Mesothelial cell of epicardium (in vitro differentiated cells): Measurements from ENCODE around the gene DRGX. TPM values are rescaled to one million over a fixed set of nuclear protein-coding genes. Genes with fewer than 3 reads are reported as not detected.

Experiments used
- DNase-seq, 2 experiments: peaks; one replicate each; pipeline ENCODE4 v3.0.0; 2021; ENCODE audit warnings: low spot score in 2 of 2; ENCODE audit not compliant: unreplicated experiment in 2 of 2
- H3K27ac Mint-ChIP-seq: 2 replicates; pipeline ENCODE4 v1.8.0; 2021; ENCODE audit warnings: mixed read lengths
- H3K27me3 Mint-ChIP-seq: 2 replicates; pipeline ENCODE4 v1.8.0; 2021; ENCODE audit warnings: low read depth, mixed read lengths
- H3K36me3 Mint-ChIP-seq: 2 replicates; pipeline ENCODE4 v1.8.0; 2021; ENCODE audit warnings: mixed read lengths
- H3K4me1 Mint-ChIP-seq: 2 replicates; pipeline ENCODE4 v1.8.0; 2021; ENCODE audit warnings: mixed read lengths
- H3K4me3 Mint-ChIP-seq: 2 replicates; pipeline ENCODE4 v1.8.0; 2021; ENCODE audit warnings: mild to moderate bottlenecking, moderate library complexity, mixed read lengths
- H3K9me3 Mint-ChIP-seq: 2 replicates; pipeline ENCODE4 v1.8.0; 2021; ENCODE audit warnings: mixed read lengths
- CTCF ChIP-seq: fragments of 200-600 bp; sonication (generic); IDR thresholded peaks from one replicate; pipeline ENCODE4 v1.5.0; 2021; ENCODE audit warnings: antibody characterized with exemption; ENCODE audit not compliant: unreplicated experiment
- total RNA-seq: library from RNA; stranded (reverse); gene quantifications from 3 replicates; pipeline ENCODE4 v1.2.1, GENCODE V29; 2021

Gene DRGX
- total RNA-seq, 1 donor from 2014 or later: not detected

DNA sequence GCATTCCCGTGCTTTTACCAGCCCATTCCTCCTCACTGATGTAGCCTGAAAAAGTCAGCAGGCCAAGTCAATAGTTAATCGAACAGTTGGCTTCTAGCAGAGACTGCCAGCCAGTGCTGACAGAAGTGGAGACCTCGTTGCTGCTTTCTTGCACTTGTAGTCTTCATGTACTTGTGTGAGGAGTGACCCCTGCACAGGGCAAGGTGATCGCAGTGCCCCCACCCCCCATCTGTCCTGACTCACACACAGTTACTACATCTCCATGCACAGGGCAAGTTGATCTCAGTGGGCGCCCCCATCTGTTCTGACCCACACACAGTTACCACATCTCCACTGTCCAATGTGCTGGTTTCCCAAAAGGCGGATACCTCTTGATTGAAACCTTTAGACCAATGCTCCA is 62.7 kb downstream of the DRGX start:
- Mint-ChIP-seq H3K9me3 (no peaks in the 10 kb centered on the region), H3K36me3 (no peaks in the 10 kb centered on the region), H3K27ac (no peak overlapping the region), H3K4me1 (no peaks in the 10 kb centered on the region), H3K4me3 (no peak overlapping the region), H3K27me3 (peaks cover 56% of the 10 kb centered on the region)
- TF ChIP-seq CTCF: no peak
- no peak for DNase-seq

DNA sequence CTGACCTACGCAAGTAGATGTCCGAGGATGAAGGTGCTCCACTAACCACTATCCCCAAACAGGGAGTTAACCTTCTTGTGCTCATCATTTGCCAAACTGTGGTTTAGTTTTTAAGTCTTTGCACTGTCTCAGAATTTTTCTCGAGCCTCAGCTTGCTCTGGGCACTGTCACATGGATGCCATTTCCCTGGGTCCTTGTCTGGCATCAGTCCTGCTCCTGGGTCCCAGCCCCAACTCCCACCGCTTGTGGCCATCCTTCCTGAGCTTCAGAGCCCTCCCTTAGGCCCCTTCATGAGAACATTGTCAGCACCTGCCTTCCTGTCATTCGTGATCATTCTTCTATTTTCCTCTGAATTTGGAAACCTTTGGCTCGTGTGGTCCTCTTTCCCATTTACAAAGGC is 63.1 kb downstream of the DRGX start:
- H3K27me3 Mint-ChIP-seq: peaks cover 58% of the 10 kb centered on the region

GRCh38 chr10:49332333-49332732 is 63.6 kb downstream of the DRGX start:
- DNase-seq: no peak

More for the DNA sequence above, 63.1 kb downstream of the DRGX start:
- Mint-ChIP-seq H3K4me3 (no peak overlapping the region), H3K27ac (no peak overlapping the region), H3K9me3 (no peaks in the 10 kb centered on the region), H3K36me3 (no peaks in the 10 kb centered on the region), H3K4me1 (no peaks in the 10 kb centered on the region)
- no peak for DNase-seq
- no peak for TF ChIP-seq CTCF

GRCh38 chr10:49331431-49331830 is 64.5 kb downstream of the DRGX start:
- H3K27me3 Mint-ChIP-seq: peaks cover 58% of the 10 kb centered on the region
- H3K27ac Mint-ChIP-seq: no peak overlapping the region
- no peak for TF ChIP-seq CTCF
- no peaks in the 10 kb centered on the region for H3K9me3 Mint-ChIP-seq
- no peak for DNase-seq
- no peaks in the 10 kb centered on the region for H3K36me3 Mint-ChIP-seq
- no peaks in the 10 kb centered on the region for H3K4me1 Mint-ChIP-seq
- H3K4me3 Mint-ChIP-seq: no peak overlapping the region

More at GRCh38 chr10:49332333-49332732, 63.6 kb downstream of the DRGX start:
- Mint-ChIP-seq H3K4me1 (no peaks in the 10 kb centered on the region), H3K27me3 (peaks cover 58% of the 10 kb centered on the region), H3K36me3 (no peaks in the 10 kb centered on the region), H3K9me3 (no peaks in the 10 kb centered on the region), H3K27ac (no peak overlapping the region), H3K4me3 (no peak overlapping the region)
- TF ChIP-seq CTCF: no peak

DNA sequence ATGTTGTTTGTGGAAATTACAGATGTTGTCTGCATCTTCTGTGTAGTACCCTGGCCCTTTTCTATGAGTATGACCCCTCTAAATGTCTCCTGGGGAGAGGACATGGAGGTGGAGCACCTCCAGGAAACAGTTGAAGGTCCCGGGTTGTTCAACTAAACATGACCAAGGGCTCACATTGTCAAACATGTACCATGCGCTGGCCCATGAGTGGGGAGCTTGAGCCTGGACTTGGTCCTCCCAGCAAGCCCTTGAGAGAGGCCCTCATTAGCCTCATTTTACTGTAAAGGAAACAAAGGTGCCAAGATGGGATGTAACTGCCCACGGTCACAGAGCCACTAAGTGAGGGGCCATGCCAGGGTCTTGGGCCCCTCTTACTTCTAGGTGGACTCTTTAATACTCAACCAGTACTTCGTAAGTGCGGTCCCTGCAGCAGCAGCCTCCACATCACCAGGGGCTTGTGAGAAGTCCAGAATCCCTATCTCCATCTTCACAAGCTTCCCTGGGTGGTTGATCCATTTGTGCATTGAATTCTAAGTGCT is 65.7 kb downstream of the DRGX start:
- DNase-seq: no peak
- Mint-ChIP-seq H3K4me1 (no peaks in the 10 kb centered on the region), H3K27ac (no peak overlapping the region), H3K27me3 (peaks cover 54% of the 10 kb centered on the region), H3K36me3 (no peaks in the 10 kb centered on the region), H3K4me3 (no peak overlapping the region), H3K9me3 (no peaks in the 10 kb centered on the region)
- no peak for TF ChIP-seq CTCF

- TF ChIP-seq CTCF: no peak
- Mint-ChIP-seq H3K27ac (no peak overlapping the region), H3K36me3 (no peaks in the 10 kb centered on the region), H3K4me1 (no peaks in the 10 kb centered on the region), H3K4me3 (no peak overlapping the region), H3K9me3 (no peaks in the 10 kb centered on the region), H3K27me3 (peaks cover 56% of the 10 kb centered on the region)
- DNase-seq: no peak
Observed at GRCh38 chr10:49329146-49329505, 66.8 kb downstream of the DRGX start.
